ENCODE data around the gene LSAMP.

DNA sequence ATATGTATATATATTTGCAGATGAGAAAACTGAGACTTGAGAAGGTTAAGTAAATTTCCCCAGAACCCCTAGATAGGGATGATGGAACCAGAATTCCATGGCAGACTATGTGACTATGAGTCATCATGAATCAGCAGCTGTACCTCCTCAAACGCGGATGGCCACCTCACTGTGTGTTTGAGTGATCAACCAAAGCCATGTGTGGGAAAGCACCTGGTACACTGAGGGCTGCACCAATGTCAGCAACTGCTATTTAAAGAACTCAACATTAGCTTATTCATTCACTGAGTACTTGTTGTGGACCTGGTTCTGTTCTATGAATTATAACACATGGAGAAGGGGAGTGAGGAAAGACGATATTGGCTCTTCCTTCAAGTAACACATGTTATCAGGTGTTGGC, 445.0 kb downstream of the LSAMP start:
- TF ChIP-seq, protein P1, sequence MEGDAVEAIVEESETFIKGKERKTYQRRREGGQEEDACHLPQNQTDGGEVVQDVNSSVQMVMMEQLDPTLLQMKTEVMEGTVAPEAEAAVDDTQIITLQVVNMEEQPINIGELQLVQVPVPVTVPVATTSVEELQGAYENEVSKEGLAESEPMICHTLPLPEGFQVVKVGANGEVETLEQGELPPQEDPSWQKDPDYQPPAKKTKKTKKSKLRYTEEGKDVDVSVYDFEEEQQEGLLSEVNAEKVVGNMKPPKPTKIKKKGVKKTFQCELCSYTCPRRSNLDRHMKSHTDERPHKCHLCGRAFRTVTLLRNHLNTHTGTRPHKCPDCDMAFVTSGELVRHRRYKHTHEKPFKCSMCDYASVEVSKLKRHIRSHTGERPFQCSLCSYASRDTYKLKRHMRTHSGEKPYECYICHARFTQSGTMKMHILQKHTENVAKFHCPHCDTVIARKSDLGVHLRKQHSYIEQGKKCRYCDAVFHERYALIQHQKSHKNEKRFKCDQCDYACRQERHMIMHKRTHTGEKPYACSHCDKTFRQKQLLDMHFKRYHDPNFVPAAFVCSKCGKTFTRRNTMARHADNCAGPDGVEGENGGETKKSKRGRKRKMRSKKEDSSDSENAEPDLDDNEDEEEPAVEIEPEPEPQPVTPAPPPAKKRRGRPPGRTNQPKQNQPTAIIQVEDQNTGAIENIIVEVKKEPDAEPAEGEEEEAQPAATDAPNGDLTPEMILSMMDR (conservative IDR thresholded peaks at IDR 0.05; ENCODE audit: low read length): no peak
- no peak for TF ChIP-seq EZH2phosphoT487 (IDR thresholded peaks at IDR 0.05; ENCODE audit: borderline replicate concordance)
